Activated T-helper 17 cell treated with anti-CD3 and anti-CD28 coated beads, Interleukin-2, amount 50 U/mL, for 72 hours (primary cell): ENCODE measurements around the gene C1orf159. TPM values are rescaled to one million over a fixed set of nuclear protein-coding genes. Genes with fewer than 3 reads are reported as not detected.
"Not testable (repeated sequence)": the region's sequence is repeated elsewhere in the genome, so short reads cannot be mapped to it uniquely, and the experiment has no call there.

Experiments
- ATAC-seq: fragments of 150-1000 bp; cut with Tn5 transposase; replicated peaks from 2 replicates; pipeline ENCODE4 v1.10.0; 2021; ENCODE audit warnings: mild to moderate bottlenecking, moderate library complexity
- H3K27ac Mint-ChIP-seq: one replicate; pipeline ENCODE4 v1.8.0; 2022; ENCODE audit warnings: mixed read lengths
- H3K27me3 Mint-ChIP-seq: one replicate; pipeline ENCODE4 v1.8.0; 2022; ENCODE audit warnings: mixed read lengths
- H3K36me3 Mint-ChIP-seq: one replicate; pipeline ENCODE4 v1.8.0; 2022; ENCODE audit warnings: low read depth, mild to moderate bottlenecking, mixed read lengths
- H3K4me1 Mint-ChIP-seq: one replicate; pipeline ENCODE4 v1.8.0; 2022; ENCODE audit warnings: mixed read lengths
- H3K4me3 Mint-ChIP-seq: one replicate; pipeline ENCODE4 v1.8.0; 2022; ENCODE audit warnings: mild to moderate bottlenecking, mixed read lengths
- H3K9me3 Mint-ChIP-seq: one replicate; pipeline ENCODE4 v1.8.0; 2022; ENCODE audit warnings: mixed read lengths
- total RNA-seq, 2 donors: library from RNA; stranded (reverse); gene quantifications; one replicate each; pipeline ENCODE4 v1.2.3, GENCODE V29; 2022

C1orf159 gene
- total RNA-seq, 2 donors from 2014 or later, result 15.7 to 18.8 TPM

DNA sequence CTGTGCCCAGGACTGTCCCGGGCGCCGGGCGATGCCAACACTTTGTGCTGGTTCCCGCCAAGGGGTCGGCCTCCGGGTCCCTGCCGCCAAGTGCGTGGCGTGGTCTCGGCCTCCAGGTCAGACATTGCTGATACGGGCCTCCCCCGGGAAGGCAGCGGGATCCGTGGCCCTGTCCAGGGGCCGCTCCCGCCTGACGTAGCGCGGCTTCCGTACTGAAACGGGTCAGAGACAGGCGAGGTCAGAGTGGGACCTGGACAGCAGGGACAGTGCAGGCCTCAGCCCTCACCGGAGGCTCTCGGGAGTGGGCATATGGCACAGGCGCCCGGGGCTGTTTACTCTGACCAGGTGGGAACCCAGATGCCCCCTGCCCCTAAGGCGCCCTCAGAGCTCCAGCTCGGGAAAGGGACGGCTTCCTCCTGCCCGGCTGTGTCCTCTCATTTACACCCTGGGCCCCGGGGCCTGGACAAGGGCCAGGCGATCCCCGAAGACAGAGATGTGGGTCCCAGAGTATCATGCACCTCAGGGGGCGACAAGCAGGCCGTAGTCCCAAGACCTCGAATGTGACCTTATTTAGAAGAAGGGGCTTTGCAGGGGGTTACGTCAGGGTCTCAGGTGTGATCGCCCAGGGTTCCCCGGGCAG lies 33.0 kb downstream of the C1orf159 start:
- no peak overlapping the region for H3K4me3 Mint-ChIP-seq
- no peaks in the 10 kb centered on the region for H3K36me3 Mint-ChIP-seq
- H3K9me3 Mint-ChIP-seq, result no peaks in the 10 kb centered on the region
- ATAC-seq, result no peak
- no peak overlapping the region for H3K27ac Mint-ChIP-seq
- no peaks in the 10 kb centered on the region for H3K27me3 Mint-ChIP-seq
- no peaks in the 10 kb centered on the region for H3K4me1 Mint-ChIP-seq

DNA sequence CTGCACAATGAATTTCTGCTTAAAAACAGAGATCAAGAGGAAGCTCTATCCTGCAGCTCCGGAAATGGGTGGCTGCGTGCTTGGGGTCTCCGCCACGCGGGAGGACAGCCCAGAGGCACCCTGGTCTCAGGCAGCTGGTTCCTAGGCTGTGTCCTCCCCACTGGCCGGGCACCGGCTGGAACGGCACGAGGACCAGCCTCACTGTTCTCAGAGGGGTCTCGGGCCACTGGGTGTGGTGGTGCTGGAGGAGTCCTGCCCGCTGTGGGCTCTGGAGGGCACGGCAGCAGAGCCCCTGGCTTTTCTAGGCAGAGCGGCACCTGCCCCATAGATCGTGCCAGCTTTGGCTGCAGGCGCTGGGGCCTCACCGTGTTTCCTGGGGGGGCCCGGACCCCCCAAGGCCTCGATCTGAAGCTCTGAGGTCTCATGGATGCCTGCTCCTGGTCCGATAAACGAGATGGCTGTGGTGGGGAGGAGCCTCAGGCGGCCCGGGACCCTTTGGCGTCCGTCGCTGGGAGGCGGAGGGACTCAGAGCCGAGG lies 33.6 kb downstream of the C1orf159 start:
- Mint-ChIP-seq H3K4me3 (no peak overlapping the region), H3K27ac (no peak overlapping the region), H3K4me1 (no peaks in the 10 kb centered on the region), H3K36me3 (no peaks in the 10 kb centered on the region), H3K27me3 (no peaks in the 10 kb centered on the region), H3K9me3 (no peaks in the 10 kb centered on the region)
- ATAC-seq, result no peak

DNA sequence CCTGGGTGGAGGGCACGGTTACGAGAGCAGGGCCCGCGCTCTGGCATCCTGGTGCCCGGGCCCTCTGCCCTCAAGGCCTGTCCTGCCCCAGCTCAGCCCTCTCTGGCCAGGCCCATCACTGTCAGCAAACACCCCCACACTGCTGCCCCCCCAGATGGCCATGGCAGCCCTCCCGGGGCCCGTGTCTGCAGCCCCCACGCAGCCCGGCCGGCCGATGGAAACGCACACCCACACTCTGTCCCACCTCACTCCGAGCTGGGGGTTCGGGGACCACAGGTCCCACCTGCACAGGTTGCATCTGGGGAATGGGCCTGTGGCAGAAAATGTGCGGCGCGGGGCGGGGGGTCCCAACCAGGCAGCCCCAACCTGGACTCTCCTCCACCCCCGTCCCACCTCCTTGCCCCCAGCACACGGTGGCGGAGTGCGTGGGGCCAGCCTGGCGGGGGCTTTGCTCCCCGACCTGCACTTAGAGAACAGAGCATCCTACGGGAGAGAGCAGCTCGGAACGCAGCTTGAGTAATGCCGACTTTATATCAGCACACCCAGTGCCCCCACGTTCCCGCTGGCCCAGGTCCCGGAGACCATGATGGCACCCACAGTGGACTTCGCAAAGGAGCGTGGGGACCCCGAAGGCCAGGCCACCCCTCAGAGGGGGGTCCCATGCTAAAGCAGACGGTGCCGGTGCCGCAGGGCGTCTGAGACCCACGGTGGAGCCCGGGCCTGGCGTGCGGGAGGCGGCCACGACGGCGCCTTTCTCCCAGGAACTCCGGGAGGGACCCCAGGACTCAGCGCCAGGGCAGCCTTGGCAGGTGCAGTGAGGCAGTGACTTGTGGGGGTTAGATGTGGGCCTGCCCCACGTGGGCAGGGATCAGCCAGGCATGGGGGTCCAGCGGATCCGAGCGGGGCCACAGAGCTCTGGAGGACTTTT lies 34.3 kb downstream of the C1orf159 start:
- no peaks in the 10 kb centered on the region for H3K36me3 Mint-ChIP-seq
- no peaks in the 10 kb centered on the region for H3K9me3 Mint-ChIP-seq
- H3K4me1 Mint-ChIP-seq, result no peaks in the 10 kb centered on the region
- no peak for ATAC-seq
- no peaks in the 10 kb centered on the region for H3K27me3 Mint-ChIP-seq
- H3K4me3 Mint-ChIP-seq, result no peak overlapping the region
- no peak overlapping the region for H3K27ac Mint-ChIP-seq

DNA sequence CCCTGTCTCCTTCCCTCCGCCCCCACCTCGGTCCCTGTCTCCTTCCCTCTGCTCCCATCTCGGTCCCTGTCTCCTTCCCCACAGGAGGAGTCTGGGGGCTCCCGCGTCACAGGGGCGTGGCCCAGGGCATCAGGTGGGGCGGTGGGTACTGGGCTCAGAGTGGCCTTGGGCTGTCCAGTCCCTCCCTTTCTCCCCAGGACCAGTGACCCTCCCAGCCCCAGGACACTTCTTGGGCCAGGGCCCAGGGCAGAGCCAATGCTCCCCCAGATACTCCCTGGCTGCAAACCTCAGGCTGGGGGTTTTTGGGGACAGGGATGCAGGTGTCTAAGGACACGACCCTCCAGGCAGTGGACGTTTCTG lies 35.0 kb downstream of the C1orf159 start:
- Mint-ChIP-seq H3K27ac (no peak overlapping the region), H3K36me3 (no peaks in the 10 kb centered on the region), H3K27me3 (no peaks in the 10 kb centered on the region), H3K4me3 (no peak overlapping the region), H3K9me3 (no peaks in the 10 kb centered on the region), H3K4me1 (no peaks in the 10 kb centered on the region)
- no peak for ATAC-seq

DNA sequence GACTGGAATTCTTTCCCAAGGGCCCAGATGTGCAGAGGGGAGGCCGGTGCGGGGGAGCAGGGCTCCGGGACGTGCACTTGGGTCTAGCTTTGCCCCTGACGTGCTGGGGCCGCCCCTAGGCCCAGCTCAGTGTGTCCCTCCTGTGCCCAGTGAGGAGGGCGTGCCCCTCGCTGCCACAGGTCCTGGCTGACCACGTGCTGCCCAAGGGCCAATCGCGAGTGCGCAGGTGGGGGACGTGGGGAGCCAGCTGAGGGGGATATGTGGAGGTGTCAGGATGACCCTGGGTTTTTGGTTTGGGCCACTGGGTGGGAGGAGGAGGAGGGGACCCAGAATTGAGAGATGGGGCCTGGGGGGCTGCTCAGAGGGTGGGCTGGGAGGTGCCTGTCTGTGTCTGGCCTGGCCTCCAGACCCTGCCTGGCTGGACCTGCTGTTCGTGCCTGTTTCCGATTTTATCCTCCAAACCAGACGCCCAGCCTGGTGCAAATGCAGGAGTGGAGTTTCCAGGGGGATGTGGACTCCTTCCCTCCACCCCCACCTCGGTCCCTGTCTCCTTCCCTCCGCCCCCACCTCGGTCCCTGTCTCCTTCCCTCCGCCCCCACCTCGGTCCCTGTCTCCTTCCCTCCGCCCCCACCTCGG lies 35.6 kb downstream of the C1orf159 start:
- H3K9me3 Mint-ChIP-seq, result no peaks in the 10 kb centered on the region
- no peaks in the 10 kb centered on the region for H3K27me3 Mint-ChIP-seq
- peak overlapping the region; percentile 58 for H3K4me3 Mint-ChIP-seq
- no peaks in the 10 kb centered on the region for H3K4me1 Mint-ChIP-seq
- no peak overlapping the region for H3K27ac Mint-ChIP-seq
- peak; percentile 73 for ATAC-seq
- no peaks in the 10 kb centered on the region for H3K36me3 Mint-ChIP-seq

DNA sequence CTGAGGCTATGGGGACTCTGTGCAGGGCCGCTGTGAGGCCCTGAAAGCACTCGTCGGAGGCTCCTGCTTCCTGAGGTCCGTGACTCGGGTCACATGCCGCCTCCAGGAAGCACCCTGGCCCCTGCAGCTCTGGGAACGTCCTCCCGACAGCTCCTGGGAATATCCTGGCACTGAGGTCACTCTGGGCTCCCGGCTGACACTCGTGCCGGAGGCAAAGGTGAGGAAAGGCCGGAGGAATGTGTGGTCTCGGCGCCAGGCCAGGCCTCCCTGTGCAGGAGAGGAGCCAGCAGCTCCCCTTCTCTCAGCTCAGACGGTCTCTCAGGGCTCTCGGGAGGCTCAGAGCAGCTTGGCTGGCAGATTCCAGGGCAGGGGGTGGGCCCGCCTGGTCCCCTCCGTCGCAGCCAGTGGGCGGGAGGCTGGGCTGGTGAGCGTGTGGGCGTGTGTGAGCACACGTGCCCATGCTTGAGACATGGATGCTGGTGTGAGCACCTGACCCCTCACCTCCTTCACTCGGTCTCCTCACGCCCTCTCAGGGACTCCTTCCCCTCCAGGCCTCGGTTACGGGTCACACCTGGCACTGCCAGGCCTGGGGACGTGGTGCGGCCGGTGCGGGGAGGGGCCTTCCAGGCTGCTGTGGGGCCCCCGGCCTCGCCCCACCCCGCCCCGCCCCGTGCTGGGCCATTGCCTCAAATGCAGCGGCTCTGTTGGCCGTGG lies 36.3 kb downstream of the C1orf159 start:
- ATAC-seq, result peak; percentile 72
- Mint-ChIP-seq H3K27me3 (peaks cover 3% of the 10 kb centered on the region), H3K4me3 (peak overlapping the region; percentile 58), H3K36me3 (no peaks in the 10 kb centered on the region), H3K9me3 (no peaks in the 10 kb centered on the region), H3K4me1 (no peaks in the 10 kb centered on the region), H3K27ac (no peak overlapping the region)

DNA sequence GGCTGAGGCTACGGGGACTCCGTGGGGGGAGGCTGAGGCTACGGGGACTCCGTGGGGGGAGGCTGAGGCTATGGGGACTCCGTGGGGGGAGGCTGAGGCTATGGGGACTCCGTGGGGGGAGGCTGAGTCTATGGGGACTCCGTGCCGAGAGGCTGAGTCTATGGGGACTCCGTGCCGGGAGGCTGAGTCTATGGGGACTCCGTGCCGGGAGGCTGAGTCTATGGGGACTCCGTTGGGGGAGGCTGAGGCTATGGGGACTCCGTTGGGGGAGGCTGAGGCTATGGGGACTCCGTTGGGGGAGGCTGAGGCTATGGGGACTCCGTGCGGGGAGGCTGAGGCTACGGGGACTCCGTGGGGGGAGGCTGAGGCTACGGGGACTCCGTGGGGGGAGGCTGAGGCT lies 38.5 kb downstream of the C1orf159 start:
- H3K4me3 Mint-ChIP-seq, H3K36me3 Mint-ChIP-seq, H3K9me3 Mint-ChIP-seq, H3K4me1 Mint-ChIP-seq, H3K27ac Mint-ChIP-seq, H3K27me3 Mint-ChIP-seq, ATAC-seq: not testable (repeated sequence)

DNA sequence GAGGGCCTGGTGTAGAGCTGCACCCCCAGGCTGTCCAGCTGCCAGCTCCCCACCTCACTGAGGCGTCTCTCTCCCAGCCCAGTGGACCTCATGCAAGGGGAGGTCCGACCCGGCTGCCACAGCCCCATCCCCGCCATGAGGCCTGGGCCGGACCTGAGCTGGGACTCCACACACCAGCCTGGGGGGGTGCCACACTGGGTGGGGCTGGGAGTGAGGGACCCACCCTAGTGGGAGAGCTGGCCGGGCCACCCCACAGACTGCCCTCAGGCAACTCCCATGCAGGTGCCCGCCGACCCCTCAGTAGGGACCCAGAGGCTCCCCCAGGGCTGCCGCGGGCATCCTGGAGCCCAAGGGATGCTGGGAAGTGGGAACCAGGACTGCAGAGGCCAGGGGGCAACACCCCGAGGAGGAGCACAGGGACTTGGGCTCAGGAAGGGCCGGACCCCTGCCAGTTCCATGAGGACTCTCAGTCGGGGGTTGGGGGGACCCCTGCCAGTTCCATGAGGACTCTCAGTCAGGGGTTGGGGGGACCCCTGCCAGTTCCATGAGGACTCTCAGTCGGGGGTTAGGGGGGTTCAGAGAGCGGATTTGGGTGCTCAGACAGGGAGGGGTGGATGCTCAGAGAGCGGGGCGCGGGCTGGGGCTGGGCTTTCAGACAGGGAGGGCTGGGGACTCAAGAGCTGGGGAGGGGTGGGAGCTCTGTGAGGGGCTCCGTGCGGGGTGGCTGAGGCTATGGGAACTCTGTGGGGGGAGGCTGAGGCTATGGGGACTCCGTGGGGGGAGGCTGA lies 40.5 kb downstream of the C1orf159 start:
- ATAC-seq, result no peak
- H3K4me3 Mint-ChIP-seq, result no peak overlapping the region
- peaks cover 4% of the 10 kb centered on the region for H3K27me3 Mint-ChIP-seq
- no peak overlapping the region for H3K27ac Mint-ChIP-seq
- no peaks in the 10 kb centered on the region for H3K4me1 Mint-ChIP-seq
- no peaks in the 10 kb centered on the region for H3K9me3 Mint-ChIP-seq
- no peaks in the 10 kb centered on the region for H3K36me3 Mint-ChIP-seq

DNA sequence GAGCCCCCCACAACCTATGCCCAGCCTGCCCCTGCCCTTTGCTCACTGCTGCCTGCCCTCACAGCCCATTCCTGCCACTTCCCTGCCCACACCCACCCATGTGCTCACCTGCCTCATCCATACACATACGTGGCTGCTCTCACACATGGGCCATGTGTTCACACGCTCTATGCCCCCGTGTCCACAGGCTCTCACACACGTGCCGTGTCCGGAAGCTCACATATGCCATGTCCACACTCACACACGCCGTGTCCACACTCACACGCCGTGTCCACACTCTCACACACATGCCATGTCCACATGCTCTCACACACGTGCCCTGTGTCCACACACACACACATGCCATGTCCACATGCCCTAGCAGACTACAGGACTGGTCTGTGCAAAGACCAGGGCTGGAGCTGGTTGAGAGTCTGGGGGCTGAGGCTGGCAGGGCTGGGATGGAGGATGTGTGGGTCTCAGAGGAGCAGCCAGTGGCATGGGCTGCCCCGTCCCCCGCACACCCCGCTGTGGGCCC lies 41.2 kb downstream of the C1orf159 start:
- ATAC-seq, result no peak
- H3K27me3 Mint-ChIP-seq, result peaks cover 4% of the 10 kb centered on the region

DNA sequence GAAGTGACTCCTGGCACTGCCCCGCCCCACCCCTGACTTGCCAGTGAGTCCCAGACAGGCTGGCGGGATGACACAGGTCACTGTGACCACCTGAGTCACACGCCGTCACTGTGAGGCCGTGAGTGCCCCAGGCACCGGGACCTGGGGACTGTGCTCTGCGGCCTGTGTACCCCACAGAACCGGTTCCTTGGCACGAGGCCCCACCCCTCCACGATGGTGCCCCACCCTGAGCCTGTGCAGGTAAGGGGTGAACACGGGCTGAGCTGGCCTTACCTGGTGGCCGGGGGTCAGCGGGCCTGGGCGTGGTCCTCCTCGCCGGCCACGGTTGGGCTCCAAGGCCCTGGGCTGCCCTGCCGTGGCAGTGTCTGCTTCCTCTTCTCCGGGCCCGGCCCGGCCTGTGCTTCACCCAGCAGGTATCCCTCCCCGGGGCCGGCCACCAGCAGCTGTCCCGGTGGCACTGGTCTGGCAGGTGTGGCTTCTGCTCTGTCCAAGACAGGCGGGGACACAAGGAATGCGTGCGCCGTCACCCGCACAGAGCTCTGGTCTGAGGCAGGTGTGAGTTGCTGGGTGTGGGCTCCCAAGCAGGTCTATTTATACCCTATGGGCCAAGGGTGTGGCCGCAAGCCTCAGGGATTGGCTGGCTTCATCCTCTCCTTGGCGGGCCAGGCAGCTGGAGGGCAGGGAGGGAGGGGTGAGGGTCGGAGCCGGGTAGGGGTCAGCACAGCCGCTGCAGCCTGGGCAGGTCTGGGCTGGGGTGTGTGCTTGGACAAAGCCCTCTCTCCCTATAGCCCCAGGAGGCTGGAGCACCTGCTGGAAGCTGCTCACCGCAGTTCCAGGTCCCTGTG lies 41.9 kb downstream of the C1orf159 start, which contains the start of gene RNF223:
RNF223 (minus strand) TSS at position 564 of the 845 bp plus-strand sequence. CDS start 1,740 bp downstream, outside the sequence.
- Mint-ChIP-seq H3K4me3 (no peak within 1 kb of the TSS), H3K9me3 (no peaks in the 10 kb centered on the region), H3K27me3 (peaks cover 4% of the 10 kb centered on the region), H3K27ac (no peak within 1 kb of the TSS), H3K4me1 (no peaks in the 10 kb centered on the region), H3K36me3 (no peaks in the 10 kb centered on the region)
- no peak for ATAC-seq

More for the DNA sequence above, 41.2 kb downstream of the C1orf159 start:
- H3K36me3 Mint-ChIP-seq, result no peaks in the 10 kb centered on the region
- no peak overlapping the region for H3K27ac Mint-ChIP-seq
- no peaks in the 10 kb centered on the region for H3K9me3 Mint-ChIP-seq
- H3K4me3 Mint-ChIP-seq, result no peak overlapping the region
- no peaks in the 10 kb centered on the region for H3K4me1 Mint-ChIP-seq

DNA sequence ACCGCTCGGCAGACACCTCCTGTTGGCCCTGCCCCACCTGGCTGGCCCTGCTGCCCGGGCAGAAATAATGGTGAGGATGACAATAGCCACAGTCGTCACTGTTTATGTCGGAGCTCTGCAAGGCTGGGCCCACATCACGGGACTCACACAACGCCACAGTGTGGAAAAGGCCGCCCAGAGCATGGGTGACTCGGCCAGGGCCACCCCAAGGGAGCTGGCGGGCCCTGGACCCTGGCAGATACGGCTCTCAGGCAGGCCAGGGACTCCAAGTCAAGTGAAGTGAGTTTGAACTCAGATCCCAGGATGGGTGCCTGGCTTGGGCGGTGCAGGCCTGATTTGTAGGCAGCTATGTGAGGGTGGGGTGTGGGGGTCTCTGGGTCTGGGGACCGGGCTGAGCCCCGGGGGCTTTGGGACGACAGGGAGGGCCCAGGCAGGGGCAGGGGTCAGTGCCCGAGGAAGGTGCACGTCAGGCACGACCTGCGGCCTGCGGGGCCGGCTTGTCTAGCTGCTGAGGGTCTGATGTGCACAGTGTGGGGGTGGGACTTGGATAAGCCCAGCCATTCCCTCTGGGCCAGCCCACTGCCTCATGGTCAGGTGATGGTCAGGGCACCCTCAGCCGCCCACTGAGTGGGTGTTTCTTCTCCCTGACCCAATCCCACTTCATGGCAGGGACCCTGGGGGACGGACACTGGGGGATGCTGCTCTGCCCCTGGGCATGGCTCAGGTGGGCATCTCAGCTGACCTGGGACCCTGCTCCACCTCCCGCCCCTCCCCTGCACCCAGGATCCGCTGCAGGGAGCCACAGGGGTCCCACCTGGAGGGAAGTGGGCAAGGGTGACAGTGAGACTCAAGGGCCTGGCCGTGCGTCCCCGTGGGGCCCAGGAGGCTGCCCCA lies 42.8 kb downstream of the C1orf159 start:
- no peak for ATAC-seq
- H3K27ac Mint-ChIP-seq, result no peak overlapping the region
- no peak overlapping the region for H3K4me3 Mint-ChIP-seq

DNA sequence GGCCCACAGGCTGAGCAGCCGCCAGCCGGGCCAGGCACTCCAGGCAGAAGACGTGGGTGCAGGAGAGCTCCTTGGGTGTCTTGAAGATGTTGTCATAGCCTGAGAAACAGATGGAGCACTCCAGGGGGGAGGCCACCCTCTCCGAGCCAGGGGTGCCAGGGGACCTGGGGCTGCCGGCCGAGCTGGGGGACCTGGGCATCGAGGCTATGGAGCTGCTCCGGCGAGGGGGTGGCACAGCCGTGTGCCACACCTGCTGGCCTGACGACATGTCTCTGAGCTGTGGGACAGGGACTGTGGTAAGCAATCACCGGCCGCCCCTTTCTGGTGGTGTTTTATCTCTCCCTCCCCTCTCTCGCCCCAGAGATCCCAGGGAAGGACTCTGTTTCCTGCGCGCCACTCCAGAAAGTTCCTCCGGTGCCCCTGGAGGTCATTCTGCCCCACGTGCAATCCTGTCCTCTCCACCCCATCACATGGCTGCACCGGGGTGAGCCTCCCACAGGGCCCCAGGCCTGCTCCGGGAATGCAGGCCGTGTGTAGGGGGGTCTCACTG lies 43.5 kb downstream of the C1orf159 start:
- Mint-ChIP-seq H3K27ac (no peak overlapping the region), H3K9me3 (no peaks in the 10 kb centered on the region), H3K27me3 (peaks cover 4% of the 10 kb centered on the region), H3K4me1 (no peaks in the 10 kb centered on the region), H3K36me3 (peaks cover 7% of the 10 kb centered on the region), H3K4me3 (no peak overlapping the region)
- no peak for ATAC-seq

More for the DNA sequence above, 42.8 kb downstream of the C1orf159 start:
- Mint-ChIP-seq H3K36me3 (peaks cover 5% of the 10 kb centered on the region), H3K4me1 (no peaks in the 10 kb centered on the region), H3K9me3 (no peaks in the 10 kb centered on the region), H3K27me3 (peaks cover 4% of the 10 kb centered on the region)
